Stomach (tissue), 9 donors: ENCODE results near the gene DPYSL5. TPM values are rescaled to one million over a fixed set of nuclear protein-coding genes. Genes with fewer than 3 reads are reported as not detected.
A peak's percentile ranks its signal among the peaks of the same experiment; 100 is the strongest.

ENCODE experiments used
- DNase-seq, 2 donors: peaks; one replicate each; pipeline versions ENCODE4 v3.0.0 to v3.0.0-alpha.2; 2013 to 2019
- H3K27ac ChIP-seq, 5 donors: fragments of 200-600 bp in 4 of 5; sonication (generic) in 4 of 5; one replicate each; pipeline ENCODE4 v1.5.1; 2013 to 2019; ENCODE audit warnings: mild to moderate bottlenecking in 1 of 5, moderate library complexity in 1 of 5
- H3K27me3 ChIP-seq, 3 donors: fragments of 200-600 bp; sonication (generic); one replicate each; pipeline ENCODE4 v1.5.1; 2017 to 2019; ENCODE audit warnings: mixed run types in 1 of 3
- H3K36me3 ChIP-seq, 4 donors: fragments of 200-600 bp; sonication (generic); 1 replicate in 3 of 4; 2 replicates in 1 of 4; pipeline ENCODE4 v1.5.1; 2016 to 2019
- H3K4me1 ChIP-seq, 4 donors: fragments of 200-600 bp; sonication (generic); one replicate each; pipeline ENCODE4 v1.5.1; 2016 to 2019
- H3K4me3 ChIP-seq, 4 donors: fragments of 200-600 bp; sonication (generic) in 3 of 4; one replicate each; pipeline ENCODE4 v1.5.1; 2016 to 2019; ENCODE audit warnings: mild to moderate bottlenecking in 1 of 4
- H3K9me3 ChIP-seq, 4 donors: fragments of 200-600 bp; sonication (generic); one replicate each; pipeline ENCODE4 v1.5.1; 2016 to 2019
- EP300 ChIP-seq: sonication (generic); formaldehyde crosslinking; IDR thresholded peaks from one replicate; pipeline ENCODE4 v1.6.1; 2017; ENCODE audit warnings: antibody characterized with exemption
- POLR2A ChIP-seq, 4 donors: fragments of 450-650 bp; IDR thresholded peaks; one replicate each; pipeline ENCODE4 v1.6.1; 2016; ENCODE audit warnings: antibody characterized with exemption in 4 of 4, control low read depth in 2 of 4, mild to moderate bottlenecking in 1 of 4, moderate library complexity in 1 of 4
- POLR2AphosphoS5 ChIP-seq, 3 donors: sonication (generic); formaldehyde crosslinking; IDR thresholded peaks; one replicate each; pipeline ENCODE4 v1.6.1; 2016; ENCODE audit warnings: antibody characterized with exemption in 3 of 3
- WGBS, 5 donors: extraction: QIAGEN DNeasy Blood & Tissue Kit in 3 of 5; methylation state at CpG; one replicate each; pipeline versions ENCODE4 v1.1.5 to v1.1.7; 2013 to 2018; 5-methylcytosine and 5-hydroxymethylcytosine counted together
- intact Hi-C: fragments of 100-400 bp; cut with DNase I; formaldehyde crosslinking; loops from one replicate; pipeline ENCODE4 v1.15.1; 2023; ENCODE audit warnings: low total_unique reads
- polyA plus RNA-seq, 3 donors: library from polyadenylated mRNA; stranded (reverse); fragments of 200-250 nt; gene quantifications; one replicate each; pipeline ENCODE4 v1.2.3, GENCODE V29; 2013
- total RNA-seq, 5 donors: library from RNA; depleted of rRNA; stranded (reverse); fragments of >200 nt; gene quantifications; one replicate each; pipeline versions ENCODE4 v1.1.0 to v1.2.3, GENCODE V29; 2014 to 2016
- TF ChIP-seq, protein P1 (sequence below), 7 experiments: fragments of 450-650 bp in 4 of 7; fragments of 200-600 bp in 3 of 7; sonication (generic) in 3 of 7; IDR thresholded peaks; one replicate each; pipeline ENCODE4 v1.5.1; 2016 to 2019; ENCODE audit warnings: antibody characterized with exemption in 7 of 7, control low read depth in 2 of 7, mild to moderate bottlenecking in 1 of 7
- donor health status: healthy with polysubstance abuse.
- donor health status: Bipolar disorder and iron deficiency.
- donor health status: healthy.

The DPYSL5 gene
- total and polyA plus RNA-seq, 8 donors: 0.06 to 0.55 TPM; not detected in 6

DNA sequence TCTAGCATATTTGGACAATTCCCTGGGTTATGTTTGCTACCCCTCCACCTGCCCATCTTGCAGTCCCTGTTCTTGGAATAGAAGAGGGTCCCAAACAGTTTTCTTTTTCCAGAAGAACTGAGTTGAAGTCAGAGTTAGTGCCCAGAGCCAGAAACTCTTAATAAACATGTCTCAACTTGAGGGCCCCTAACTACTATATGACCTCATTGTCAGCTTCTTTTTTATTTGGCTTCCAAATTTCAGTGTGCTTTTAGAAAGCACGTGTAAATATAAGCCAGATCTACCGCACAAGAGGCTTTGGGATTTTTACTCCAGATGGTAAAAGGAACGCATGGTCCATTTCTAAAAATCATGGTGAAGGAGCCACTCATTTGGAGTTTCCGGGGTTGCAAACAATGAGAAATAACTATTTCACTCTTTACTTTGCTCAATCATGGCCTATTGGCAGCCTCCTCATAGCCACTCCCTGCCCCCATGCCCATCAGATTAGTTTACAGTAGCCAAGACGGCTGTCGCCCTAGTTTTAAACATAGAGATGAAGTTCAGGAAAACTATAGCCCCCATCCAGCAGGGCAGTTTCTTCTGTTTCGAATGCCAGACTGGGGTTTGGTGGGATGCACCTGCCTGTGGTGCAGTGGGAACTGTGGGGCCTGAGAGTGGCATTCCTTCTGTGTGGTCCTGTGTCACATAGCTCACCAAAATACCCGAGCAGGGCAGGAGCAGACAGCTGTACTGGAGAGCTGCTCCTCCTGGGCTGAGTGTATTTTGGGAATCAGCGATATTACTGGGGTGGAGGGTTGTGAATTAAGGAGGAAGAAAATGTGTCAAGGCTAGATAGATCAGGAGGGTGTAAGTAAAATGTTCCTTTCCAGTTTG is 124.2 kb downstream of the DPYSL5 start:
- DNase-seq: peak in 1 of 2 donors; percentile 49
- Histone ChIP-seq H3K27me3 (no peaks in the 10 kb centered on the region), H3K9me3 (no peaks in the 10 kb centered on the region), H3K4me3 (peak overlapping the region in 3 of 4 donors; percentile 75 to 88 (median 81)), H3K36me3 (no peaks in the 10 kb centered on the region), H3K27ac (peak overlapping the region; percentile 6 to 90 (median 75)), H3K4me1 (peaks cover 22 to 45% (median 28%) of the 10 kb centered on the region in 4 donors)
- WGBS, 5 donors: 27 to 58% (median 50%) methylated on average over 8 to 9 of the region's 9 CpGs
- intact Hi-C loops: no loop called here
- TF ChIP-seq EP300: no peak
- TF ChIP-seq, protein P1, sequence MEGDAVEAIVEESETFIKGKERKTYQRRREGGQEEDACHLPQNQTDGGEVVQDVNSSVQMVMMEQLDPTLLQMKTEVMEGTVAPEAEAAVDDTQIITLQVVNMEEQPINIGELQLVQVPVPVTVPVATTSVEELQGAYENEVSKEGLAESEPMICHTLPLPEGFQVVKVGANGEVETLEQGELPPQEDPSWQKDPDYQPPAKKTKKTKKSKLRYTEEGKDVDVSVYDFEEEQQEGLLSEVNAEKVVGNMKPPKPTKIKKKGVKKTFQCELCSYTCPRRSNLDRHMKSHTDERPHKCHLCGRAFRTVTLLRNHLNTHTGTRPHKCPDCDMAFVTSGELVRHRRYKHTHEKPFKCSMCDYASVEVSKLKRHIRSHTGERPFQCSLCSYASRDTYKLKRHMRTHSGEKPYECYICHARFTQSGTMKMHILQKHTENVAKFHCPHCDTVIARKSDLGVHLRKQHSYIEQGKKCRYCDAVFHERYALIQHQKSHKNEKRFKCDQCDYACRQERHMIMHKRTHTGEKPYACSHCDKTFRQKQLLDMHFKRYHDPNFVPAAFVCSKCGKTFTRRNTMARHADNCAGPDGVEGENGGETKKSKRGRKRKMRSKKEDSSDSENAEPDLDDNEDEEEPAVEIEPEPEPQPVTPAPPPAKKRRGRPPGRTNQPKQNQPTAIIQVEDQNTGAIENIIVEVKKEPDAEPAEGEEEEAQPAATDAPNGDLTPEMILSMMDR (IDR thresholded peaks at IDR 0.05): no peak
- TF ChIP-seq POLR2A (IDR thresholded peaks at IDR 0.05): no peak
- no peak for TF ChIP-seq POLR2AphosphoS5 (IDR thresholded peaks at IDR 0.05)

DNA sequence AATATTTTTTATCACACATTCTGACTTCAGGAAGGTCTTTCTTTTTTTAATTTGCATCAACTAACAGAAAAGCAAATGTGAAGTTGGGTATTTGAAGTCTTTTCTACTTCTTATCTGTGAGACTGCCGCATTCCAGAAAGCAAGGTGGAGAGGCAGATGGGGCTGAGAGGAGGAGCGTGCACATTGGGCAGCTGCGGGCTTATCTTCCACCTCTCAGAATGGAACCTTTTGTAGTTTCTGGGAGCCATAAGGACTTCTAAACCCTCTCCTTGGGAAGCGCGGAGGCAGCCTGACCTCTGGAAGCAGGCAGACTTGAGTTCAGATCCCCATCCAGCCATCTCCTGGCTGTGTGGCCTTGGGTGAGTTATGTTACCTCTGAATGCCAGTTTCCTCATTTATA is 126.4 kb downstream of the DPYSL5 start:
- no peak overlapping the region for H3K27ac ChIP-seq
- H3K4me1 ChIP-seq: peaks cover 23 to 65% (median 43%) of the 10 kb centered on the region in 4 donors
- no peak for DNase-seq
- 60 to 78% (median 66%) methylated on average over 5 of the region's 5 CpGs for WGBS, 5 donors
- TF ChIP-seq POLR2A (IDR thresholded peaks at IDR 0.05) (no peak), EP300 (no peak), POLR2AphosphoS5 (IDR thresholded peaks at IDR 0.05) (no peak)
- TF ChIP-seq, protein P1 (IDR thresholded peaks at IDR 0.05): no peak
- no peaks in the 10 kb centered on the region for H3K36me3 ChIP-seq
- no peaks in the 10 kb centered on the region for H3K9me3 ChIP-seq
- H3K27me3 ChIP-seq: no peaks in the 10 kb centered on the region
- H3K4me3 ChIP-seq: no peak overlapping the region
- intact Hi-C loops: no loop called here

DNA sequence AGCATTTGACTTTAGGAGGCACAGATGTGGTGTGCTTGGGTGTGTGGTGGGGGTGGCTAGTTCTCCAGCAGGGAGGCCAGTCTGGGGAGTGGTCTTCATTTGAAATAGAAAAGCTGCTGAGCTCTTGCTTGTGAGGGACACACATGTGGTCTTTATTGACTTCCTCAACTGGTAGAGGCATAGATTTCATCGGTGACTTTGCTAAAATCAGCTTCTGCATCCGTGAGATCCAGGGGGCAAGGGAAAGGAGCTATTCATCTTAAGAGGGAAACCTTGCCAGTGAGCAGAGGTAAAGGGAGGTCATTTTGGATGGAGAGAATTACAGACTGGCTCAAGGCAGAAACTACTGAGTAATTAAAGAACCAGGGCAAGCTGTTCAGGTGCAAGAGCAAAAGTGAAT is 127.2 kb downstream of the DPYSL5 start:
- intact Hi-C loops: no loop called here
- H3K4me1 ChIP-seq: peaks cover 25 to 66% (median 41%) of the 10 kb centered on the region in 4 donors
- DNase-seq: no peak
- H3K27ac ChIP-seq: no peak overlapping the region
- no peaks in the 10 kb centered on the region for H3K36me3 ChIP-seq
- H3K27me3 ChIP-seq: no peaks in the 10 kb centered on the region
- H3K9me3 ChIP-seq: no peaks in the 10 kb centered on the region
- TF ChIP-seq, protein P1 (IDR thresholded peaks at IDR 0.05): no peak
- 58 to 80% (median 65%) methylated on average over 2 of the region's 2 CpGs for WGBS, 5 donors
- no peak overlapping the region for H3K4me3 ChIP-seq

DNA sequence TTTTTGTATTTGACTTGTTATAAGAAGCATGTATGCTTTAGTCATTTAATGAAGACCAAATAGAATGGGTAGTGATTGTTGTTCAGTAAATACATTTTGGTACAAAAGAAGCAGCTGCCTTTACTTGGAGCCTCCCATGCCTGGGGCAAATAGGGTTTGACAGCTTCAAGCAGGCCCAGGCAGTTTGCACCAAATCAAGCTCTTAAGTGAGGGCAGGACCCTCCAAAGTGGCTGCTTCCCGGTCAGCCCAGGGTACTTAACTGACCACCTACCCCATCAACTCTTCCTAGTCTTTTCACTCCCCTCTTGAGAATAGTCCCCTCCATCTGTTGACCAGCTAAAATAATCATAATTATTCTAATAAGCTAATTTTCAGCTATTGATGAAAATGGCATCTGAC is 127.7 kb downstream of the DPYSL5 start:
- intact Hi-C loops: no loop called here
- no peak overlapping the region for H3K27ac ChIP-seq
- no peak for DNase-seq
- H3K27me3 ChIP-seq: no peaks in the 10 kb centered on the region
- H3K36me3 ChIP-seq: no peaks in the 10 kb centered on the region
- H3K4me1 ChIP-seq: peaks cover 24 to 65% (median 38%) of the 10 kb centered on the region in 4 donors
- 65 to 85% (median 83%) methylated on average over 1 of the region's 1 CpG for WGBS, 5 donors
- H3K9me3 ChIP-seq: no peaks in the 10 kb centered on the region
- no peak overlapping the region for H3K4me3 ChIP-seq
- TF ChIP-seq POLR2AphosphoS5 (IDR thresholded peaks at IDR 0.05): no peak
- no peak for TF ChIP-seq EP300
- TF ChIP-seq, protein P1 (IDR thresholded peaks at IDR 0.05): no peak
- no peak for TF ChIP-seq POLR2A (IDR thresholded peaks at IDR 0.05)
